Chondrocyte (in vitro differentiated cells): ENCODE results near the gene CNN3. TPM values are rescaled to one million over a fixed set of nuclear protein-coding genes. Genes with fewer than 3 reads are reported as not detected.

ENCODE experiments used
- DNase-seq: peaks from one replicate; pipeline ENCODE4 v3.0.0; 2021; ENCODE audit warnings: mixed read lengths, low spot score
- H3K27ac Mint-ChIP-seq: one replicate; pipeline ENCODE4 v1.8.0; 2021; ENCODE audit warnings: mild to moderate bottlenecking, moderate library complexity, mixed read lengths; ENCODE audit not compliant: unreplicated experiment
- H3K27me3 Mint-ChIP-seq: 2 replicates; pipeline ENCODE4 v1.8.0; 2021; ENCODE audit warnings: low read depth, mixed read lengths
- H3K36me3 Mint-ChIP-seq: 2 replicates; pipeline ENCODE4 v1.8.0; 2021; ENCODE audit warnings: low read depth, mixed read lengths
- H3K4me1 Mint-ChIP-seq: 2 replicates; pipeline ENCODE4 v1.8.0; 2021; ENCODE audit warnings: low read depth, mild to moderate bottlenecking, mixed read lengths
- H3K4me3 Mint-ChIP-seq: one replicate; pipeline ENCODE4 v1.8.0; 2021; ENCODE audit warnings: mild to moderate bottlenecking, moderate library complexity, mixed read lengths; ENCODE audit not compliant: unreplicated experiment
- H3K9me3 Mint-ChIP-seq: 2 replicates; pipeline ENCODE4 v1.8.0; 2021; ENCODE audit warnings: low read depth, mixed read lengths
- CTCF ChIP-seq: fragments of 200-600 bp; sonication (generic); IDR thresholded peaks from 2 replicates; pipeline ENCODE4 v1.5.0; 2021; ENCODE audit warnings: antibody characterized with exemption, mild to moderate bottlenecking, moderate library complexity
- total RNA-seq: library from RNA; stranded (reverse); gene quantifications from 3 replicates; pipeline ENCODE4 v1.2.1, GENCODE V29; 2021

The CNN3 gene
- total RNA-seq, 1 donor from 2014 or later = 242 TPM

GRCh38 chr1:94878329-94878728 lies 48.6 kb downstream of the CNN3 start:
- Mint-ChIP-seq H3K36me3 (no peaks in the 10 kb centered on the region), H3K9me3 (no peaks in the 10 kb centered on the region), H3K27me3 (no peaks in the 10 kb centered on the region), H3K27ac (no peak overlapping the region), H3K4me3 (no peak overlapping the region), H3K4me1 (peaks cover 23% of the 10 kb centered on the region)
- TF ChIP-seq CTCF = no peak
- no peak for DNase-seq

- no peaks in the 10 kb centered on the region for H3K9me3 Mint-ChIP-seq
- no peak overlapping the region for H3K4me3 Mint-ChIP-seq
- H3K4me1 Mint-ChIP-seq = peaks cover 25% of the 10 kb centered on the region
- no peaks in the 10 kb centered on the region for H3K36me3 Mint-ChIP-seq
- no peak for DNase-seq
- H3K27me3 Mint-ChIP-seq = no peaks in the 10 kb centered on the region
- peak overlapping the region; percentile 59 for H3K27ac Mint-ChIP-seq
- TF ChIP-seq CTCF = no peak
Measured at GRCh38 chr1:94876362-94876761, 50.5 kb downstream of the CNN3 start.

DNA sequence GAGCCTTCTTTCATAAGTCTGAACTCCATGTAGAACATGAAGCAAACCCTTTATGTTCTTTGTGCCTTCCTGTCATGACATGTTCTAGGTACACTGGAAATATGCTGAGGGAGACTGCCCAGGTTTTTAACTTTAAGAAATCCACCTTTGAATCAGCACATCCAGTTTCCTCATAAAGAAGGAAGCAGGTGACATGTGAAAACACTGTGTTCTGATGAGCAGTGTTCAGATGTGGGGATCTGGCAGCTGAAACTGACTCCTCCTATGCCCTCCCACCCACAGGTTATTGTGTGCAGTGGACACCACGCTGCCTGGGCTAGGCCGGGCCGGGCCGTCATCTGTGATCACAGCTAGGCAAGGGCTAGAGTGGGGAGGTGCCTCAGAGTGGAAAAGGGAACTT lies 51.1 kb downstream of the CNN3 start:
- Mint-ChIP-seq H3K27ac (no peak overlapping the region), H3K4me1 (peaks cover 31% of the 10 kb centered on the region), H3K4me3 (no peak overlapping the region), H3K36me3 (no peaks in the 10 kb centered on the region), H3K9me3 (no peaks in the 10 kb centered on the region), H3K27me3 (no peaks in the 10 kb centered on the region)
- no peak for DNase-seq
- TF ChIP-seq CTCF = no peak

GRCh38 chr1:94874423-94874822 lies 52.5 kb downstream of the CNN3 start:
- Mint-ChIP-seq H3K27ac (no peak overlapping the region), H3K4me1 (peaks cover 31% of the 10 kb centered on the region), H3K9me3 (no peaks in the 10 kb centered on the region), H3K36me3 (no peaks in the 10 kb centered on the region), H3K27me3 (no peaks in the 10 kb centered on the region), H3K4me3 (no peak overlapping the region)
- DNase-seq = no peak
- no peak for TF ChIP-seq CTCF

DNA sequence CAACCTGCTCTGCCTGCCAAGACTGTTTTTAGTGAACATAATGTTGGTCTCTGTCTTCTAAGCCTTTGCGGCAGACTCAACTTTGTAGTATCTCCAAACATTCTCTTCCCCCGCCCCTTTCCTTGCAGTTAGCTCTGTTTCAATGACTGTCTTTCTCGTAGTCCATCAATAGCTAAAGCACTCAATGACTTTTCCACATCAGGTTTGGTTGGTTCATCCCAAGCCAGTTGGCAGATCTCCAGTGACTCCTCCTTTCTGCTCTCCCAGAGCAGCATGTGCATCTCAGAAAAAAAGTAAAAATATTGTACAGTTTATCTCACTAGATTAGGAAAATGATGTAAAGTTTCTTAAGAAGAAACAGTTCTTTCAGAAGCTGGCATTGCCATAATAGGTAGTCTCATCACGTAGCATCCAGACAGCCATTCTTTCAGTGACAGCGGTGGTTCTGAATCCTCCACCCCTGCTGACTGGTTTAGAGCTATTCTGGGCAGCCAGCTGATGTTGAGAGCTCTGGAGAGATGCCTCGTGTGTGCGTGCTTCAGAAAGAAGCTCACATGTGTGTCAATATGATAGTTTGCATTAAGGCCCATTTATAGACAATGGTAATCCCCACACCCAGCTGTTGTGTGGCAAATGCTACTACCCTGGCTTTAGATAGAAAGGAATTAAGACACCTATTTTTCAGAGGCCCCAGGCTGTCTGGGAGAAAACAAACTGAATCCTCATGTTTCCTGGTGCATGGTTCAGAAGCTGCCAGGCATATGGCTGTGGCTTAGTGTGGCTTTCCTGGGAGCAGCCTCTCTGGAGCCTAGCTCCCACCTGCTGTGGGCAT lies 53.2 kb downstream of the CNN3 start:
- H3K4me1 Mint-ChIP-seq = peaks cover 35% of the 10 kb centered on the region
- no peaks in the 10 kb centered on the region for H3K27me3 Mint-ChIP-seq
- no peak overlapping the region for H3K4me3 Mint-ChIP-seq
- H3K9me3 Mint-ChIP-seq = no peaks in the 10 kb centered on the region
- DNase-seq = no peak
- H3K36me3 Mint-ChIP-seq = no peaks in the 10 kb centered on the region
- TF ChIP-seq CTCF = no peak
- peak overlapping the region; percentile 56 for H3K27ac Mint-ChIP-seq
